ENCODE data around the gene VGF. TPM values are rescaled to one million over a fixed set of nuclear protein-coding genes. Genes with fewer than 3 reads are reported as not detected.

Gene VGF
- total and polyA plus RNA-seq, 2 donors = 0.05 to 0.52 TPM

DNA sequence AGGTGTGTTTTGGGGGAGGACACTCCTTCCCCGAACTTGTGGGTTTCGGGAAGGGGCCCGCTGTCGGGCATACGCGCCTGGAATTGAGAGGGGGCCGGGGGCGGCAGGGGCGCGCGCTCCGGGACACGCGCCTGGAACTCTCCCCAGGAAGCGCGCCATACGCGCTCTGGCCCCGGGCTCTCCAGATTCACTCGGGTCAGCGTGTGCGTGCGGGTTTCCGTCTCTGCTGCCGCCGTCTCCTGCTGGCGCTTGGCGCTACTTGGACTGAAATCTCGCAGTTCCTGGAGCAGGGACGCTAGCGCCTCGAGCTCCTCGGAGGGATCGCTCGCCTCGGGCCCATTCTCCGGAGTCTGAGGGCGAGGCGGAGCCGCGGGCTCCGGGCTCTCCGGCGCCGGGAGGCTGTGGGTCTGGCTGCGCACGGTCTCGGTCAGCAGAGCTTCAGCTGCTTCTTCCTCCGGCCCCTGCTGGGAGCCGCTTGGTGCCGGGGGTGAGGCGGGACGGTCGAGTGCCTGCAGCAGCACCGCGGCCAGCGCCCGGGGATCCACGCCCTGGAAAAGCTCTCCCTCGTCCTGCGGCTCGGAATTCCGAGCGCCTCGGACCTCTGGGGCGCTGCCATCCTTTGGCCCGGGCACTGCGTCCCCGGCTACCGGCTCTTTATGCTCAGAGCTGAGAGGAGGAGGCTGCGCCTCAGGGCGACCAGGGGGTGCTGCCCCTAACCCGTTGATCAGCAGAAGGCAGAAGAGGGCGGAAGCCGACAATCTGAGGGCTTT lies 1.1 kb downstream of the VGF start:
- H3K4me1 ChIP-seq (ENCODE audit: control insufficient read depth in 2 of 2, insufficient read depth in 2 of 2, low read length in 2 of 2) = peaks cover 34 to 54% of the 10 kb centered on the region in 2 donors
- DNase-seq (ENCODE audit: low read depth in 6 of 9, low spot score in 9 of 9) = no peak
- WGBS = 4% methylated on average over 75 of the region's 75 CpGs
- H3K27me3 ChIP-seq (ENCODE audit: control insufficient read depth in 2 of 2, insufficient read depth in 1 of 2, low read length in 1 of 2) = peaks cover 77 to 92% of the 10 kb centered on the region in 2 donors
- peaks cover 0 to 6% of the 10 kb centered on the region in 2 donors for H3K36me3 ChIP-seq (ENCODE audit: control insufficient read depth in 2 of 2, insufficient read depth in 2 of 2, low read length in 1 of 2)
- peak overlapping the region in 1 of 2 donors; percentile 41 for H3K4me3 ChIP-seq (ENCODE audit: low read length in 2 of 2)
- H3K9me3 ChIP-seq (ENCODE audit: control insufficient read depth in 2 of 2, insufficient read depth in 1 of 2, low read length in 1 of 2) = peaks cover 0 to 23% of the 10 kb centered on the region in 2 donors
- H3K27ac ChIP-seq (ENCODE audit: low read depth in 1 of 2, low read length in 1 of 2) = no peak overlapping the region

DNA sequence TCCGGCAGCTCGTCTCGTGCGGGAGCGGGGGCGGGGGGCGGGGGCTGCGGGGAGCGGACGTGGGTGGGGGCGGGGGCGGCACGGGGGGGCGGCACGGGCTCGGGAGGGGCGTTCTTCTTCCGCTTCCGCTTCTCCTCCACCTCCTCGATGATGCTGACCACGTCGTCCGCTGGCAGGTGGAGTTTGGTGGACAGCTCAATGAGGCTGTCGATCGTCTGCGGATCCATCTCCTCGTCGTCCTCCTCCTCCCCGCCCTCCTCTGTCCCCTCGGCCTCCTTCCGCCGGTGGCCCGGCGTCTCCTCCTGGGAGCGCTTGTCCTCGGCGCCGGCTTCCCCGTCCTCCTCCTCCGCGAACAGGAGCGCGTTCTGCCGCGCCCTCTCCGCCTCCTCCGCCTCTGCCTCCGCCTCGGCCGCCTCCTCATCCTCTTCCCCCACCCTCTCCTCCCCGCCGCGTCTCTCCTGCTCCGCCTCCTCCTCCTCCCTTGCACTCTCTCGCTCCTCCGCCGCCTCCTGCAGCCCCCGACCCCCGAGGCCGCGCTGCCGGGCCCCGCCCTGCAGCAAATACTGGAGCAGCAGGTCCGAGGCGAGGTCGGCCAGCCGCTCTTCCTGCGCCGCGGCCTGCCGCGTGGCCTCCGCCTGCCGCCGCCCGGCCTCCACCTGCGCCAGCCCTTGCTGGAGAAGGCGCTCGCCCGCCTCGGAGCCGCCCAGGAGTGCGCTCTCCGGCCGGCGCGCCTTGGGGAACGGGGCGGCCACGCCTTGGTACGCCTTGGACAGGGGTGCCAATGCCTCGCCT lies 1.9 kb downstream of the VGF start:
- Histone ChIP-seq H3K27me3 (ENCODE audit: control insufficient read depth in 2 of 2, insufficient read depth in 1 of 2, low read length in 1 of 2) (peaks cover 69 to 84% of the 10 kb centered on the region in 2 donors), H3K9me3 (ENCODE audit: control insufficient read depth in 2 of 2, insufficient read depth in 1 of 2, low read length in 1 of 2) (peaks cover 0 to 22% of the 10 kb centered on the region in 2 donors), H3K36me3 (ENCODE audit: control insufficient read depth in 2 of 2, insufficient read depth in 2 of 2, low read length in 1 of 2) (peaks cover 0 to 7% of the 10 kb centered on the region in 2 donors), H3K4me3 (ENCODE audit: low read length in 2 of 2) (peak overlapping the region; percentile 22 to 41), H3K4me1 (ENCODE audit: control insufficient read depth in 2 of 2, insufficient read depth in 2 of 2, low read length in 2 of 2) (peaks cover 32 to 50% of the 10 kb centered on the region in 2 donors), H3K27ac (ENCODE audit: low read depth in 1 of 2, low read length in 1 of 2) (no peak overlapping the region)
- WGBS = 1% methylated on average over 90 of the region's 92 CpGs
- peak in 1 of 9 donors; percentile 48 for DNase-seq (ENCODE audit: low read depth in 6 of 9, low spot score in 9 of 9)

DNA sequence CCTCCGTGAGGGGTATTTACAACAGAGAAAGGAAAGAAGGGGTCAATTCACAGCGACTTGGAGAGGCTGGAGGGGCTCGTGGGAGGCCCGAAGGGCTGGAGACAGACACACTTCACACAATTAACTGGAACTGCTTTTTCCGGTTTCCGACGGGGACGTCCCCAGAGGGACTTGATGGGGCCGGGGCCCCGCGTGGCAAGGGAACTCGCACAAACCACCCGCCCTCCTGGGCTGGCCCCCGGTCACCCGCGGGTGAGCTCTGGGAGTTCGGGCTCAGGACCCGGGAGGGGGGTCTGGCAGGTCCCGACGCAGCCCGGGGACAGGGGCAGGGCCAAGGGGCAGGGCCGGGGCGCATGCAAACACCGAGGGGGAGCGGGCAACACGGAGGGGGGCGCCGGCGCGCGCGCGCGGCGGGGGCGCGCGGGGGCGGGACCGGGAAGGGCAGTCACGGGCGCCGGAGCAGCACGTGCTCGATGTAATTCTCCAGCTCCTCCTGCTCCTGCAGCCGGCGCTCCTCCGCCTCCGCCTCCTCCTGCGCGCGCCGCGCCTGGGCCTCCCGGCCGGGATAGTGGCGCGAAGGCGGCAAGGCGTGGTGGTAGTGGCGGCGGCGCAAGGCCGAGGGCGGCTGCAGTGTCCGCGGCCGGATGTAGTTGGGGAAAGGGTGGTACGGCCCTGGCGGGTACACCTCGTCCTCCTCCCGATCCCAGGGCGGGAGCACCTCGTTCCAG lies 2.7 kb downstream of the VGF start:
- no peak for DNase-seq (ENCODE audit: low read depth in 6 of 9, low spot score in 9 of 9)
- Histone ChIP-seq H3K27me3 (ENCODE audit: control insufficient read depth in 2 of 2, insufficient read depth in 1 of 2, low read length in 1 of 2) (peaks cover 62 to 76% of the 10 kb centered on the region in 2 donors), H3K4me1 (ENCODE audit: control insufficient read depth in 2 of 2, insufficient read depth in 2 of 2, low read length in 2 of 2) (peaks cover 32 to 45% of the 10 kb centered on the region in 2 donors), H3K9me3 (ENCODE audit: control insufficient read depth in 2 of 2, insufficient read depth in 1 of 2, low read length in 1 of 2) (peaks cover 0 to 22% of the 10 kb centered on the region in 2 donors), H3K27ac (ENCODE audit: low read depth in 1 of 2, low read length in 1 of 2) (no peak overlapping the region), H3K4me3 (ENCODE audit: low read length in 2 of 2) (peak overlapping the region in 1 of 2 donors; percentile 41), H3K36me3 (ENCODE audit: control insufficient read depth in 2 of 2, insufficient read depth in 2 of 2, low read length in 1 of 2) (peaks cover 0 to 10% of the 10 kb centered on the region in 2 donors)
- 5% methylated on average over 74 of the region's 74 CpGs for WGBS

DNA sequence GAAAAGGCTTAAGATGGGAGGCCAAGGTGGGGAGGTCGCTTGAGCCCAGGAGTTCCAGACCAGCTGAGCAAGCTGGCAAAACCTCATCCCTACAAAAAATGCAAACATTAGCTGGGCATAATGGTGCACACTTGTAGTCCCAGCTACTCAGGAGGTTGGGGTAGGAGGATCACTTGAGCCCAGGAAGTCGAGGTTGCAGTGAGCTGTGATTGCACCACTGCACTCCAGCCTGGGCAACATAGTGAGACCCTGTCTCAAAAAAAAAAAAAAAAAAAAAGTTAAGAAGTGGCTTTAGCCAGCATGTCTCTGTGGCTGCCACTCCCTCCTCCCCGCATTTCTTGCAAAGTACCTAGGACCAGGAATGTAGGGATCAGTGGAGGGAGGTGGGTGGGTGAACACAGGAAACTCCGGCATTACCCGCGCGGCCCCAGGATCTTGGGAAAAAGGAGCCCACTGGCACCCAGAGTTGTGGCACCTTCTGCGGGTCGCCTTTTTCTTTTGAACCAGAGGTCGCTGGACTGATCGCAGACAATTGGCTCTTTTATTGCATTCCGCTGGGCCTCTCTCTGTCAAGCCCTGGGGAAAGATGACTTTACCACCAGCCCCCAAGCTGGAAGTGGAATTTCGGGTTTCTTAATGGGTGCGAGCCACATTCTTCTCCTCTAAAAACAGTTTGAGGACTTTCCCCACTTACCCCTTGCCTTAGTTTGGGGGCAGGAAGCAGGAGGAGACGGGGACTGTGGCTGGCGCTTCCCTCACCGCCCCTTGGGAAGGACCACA lies 3.5 kb downstream of the VGF start:
- WGBS = 85% methylated on average over 17 of the region's 17 CpGs
- H3K27ac ChIP-seq (ENCODE audit: low read depth in 1 of 2, low read length in 1 of 2) = no peak overlapping the region
- DNase-seq (ENCODE audit: low read depth in 6 of 9, low spot score in 9 of 9) = no peak
- peaks cover 4 to 15% of the 10 kb centered on the region in 2 donors for H3K36me3 ChIP-seq (ENCODE audit: control insufficient read depth in 2 of 2, insufficient read depth in 2 of 2, low read length in 1 of 2)
- H3K27me3 ChIP-seq (ENCODE audit: control insufficient read depth in 2 of 2, insufficient read depth in 1 of 2, low read length in 1 of 2) = peaks cover 53 to 68% of the 10 kb centered on the region in 2 donors
- H3K4me1 ChIP-seq (ENCODE audit: control insufficient read depth in 2 of 2, insufficient read depth in 2 of 2, low read length in 2 of 2) = peaks cover 28 to 37% of the 10 kb centered on the region in 2 donors
- H3K4me3 ChIP-seq (ENCODE audit: low read length in 2 of 2) = no peak overlapping the region
- H3K9me3 ChIP-seq (ENCODE audit: control insufficient read depth in 2 of 2, insufficient read depth in 1 of 2, low read length in 1 of 2) = peaks cover 0 to 18% of the 10 kb centered on the region in 2 donors

DNA sequence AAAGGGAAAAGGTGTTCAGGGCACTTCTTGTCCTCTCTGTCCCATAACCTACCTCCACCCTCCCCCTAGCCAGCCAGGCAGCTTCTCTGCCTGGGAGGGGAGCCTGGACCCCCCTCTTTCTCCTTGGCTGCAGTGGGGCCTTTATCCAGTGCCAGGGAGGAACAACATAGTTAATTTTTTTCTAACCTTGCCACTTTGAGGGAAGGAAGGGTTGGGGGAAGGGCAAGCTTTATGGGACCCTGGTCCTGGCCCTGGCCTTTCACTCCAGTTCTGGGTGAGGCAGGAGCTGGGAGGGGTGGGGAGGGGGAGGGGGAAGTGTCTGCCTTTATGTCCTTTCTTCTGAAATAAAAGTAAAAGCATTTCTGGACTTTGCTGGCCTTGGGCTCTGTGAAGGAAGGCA lies 4.5 kb downstream of the VGF start:
- peaks cover 21 to 28% of the 10 kb centered on the region in 2 donors for H3K4me1 ChIP-seq (ENCODE audit: control insufficient read depth in 2 of 2, insufficient read depth in 2 of 2, low read length in 2 of 2)
- peaks cover 4 to 19% of the 10 kb centered on the region in 2 donors for H3K36me3 ChIP-seq (ENCODE audit: control insufficient read depth in 2 of 2, insufficient read depth in 2 of 2, low read length in 1 of 2)
- H3K27ac ChIP-seq (ENCODE audit: low read depth in 1 of 2, low read length in 1 of 2) = no peak overlapping the region
- no peak overlapping the region for H3K4me3 ChIP-seq (ENCODE audit: low read length in 2 of 2)
- H3K9me3 ChIP-seq (ENCODE audit: control insufficient read depth in 2 of 2, insufficient read depth in 1 of 2, low read length in 1 of 2) = peaks cover 0 to 13% of the 10 kb centered on the region in 2 donors
- DNase-seq (ENCODE audit: low read depth in 6 of 9, low spot score in 9 of 9) = no peak
- H3K27me3 ChIP-seq (ENCODE audit: control insufficient read depth in 2 of 2, insufficient read depth in 1 of 2, low read length in 1 of 2) = peaks cover 43 to 58% of the 10 kb centered on the region in 2 donors

DNA sequence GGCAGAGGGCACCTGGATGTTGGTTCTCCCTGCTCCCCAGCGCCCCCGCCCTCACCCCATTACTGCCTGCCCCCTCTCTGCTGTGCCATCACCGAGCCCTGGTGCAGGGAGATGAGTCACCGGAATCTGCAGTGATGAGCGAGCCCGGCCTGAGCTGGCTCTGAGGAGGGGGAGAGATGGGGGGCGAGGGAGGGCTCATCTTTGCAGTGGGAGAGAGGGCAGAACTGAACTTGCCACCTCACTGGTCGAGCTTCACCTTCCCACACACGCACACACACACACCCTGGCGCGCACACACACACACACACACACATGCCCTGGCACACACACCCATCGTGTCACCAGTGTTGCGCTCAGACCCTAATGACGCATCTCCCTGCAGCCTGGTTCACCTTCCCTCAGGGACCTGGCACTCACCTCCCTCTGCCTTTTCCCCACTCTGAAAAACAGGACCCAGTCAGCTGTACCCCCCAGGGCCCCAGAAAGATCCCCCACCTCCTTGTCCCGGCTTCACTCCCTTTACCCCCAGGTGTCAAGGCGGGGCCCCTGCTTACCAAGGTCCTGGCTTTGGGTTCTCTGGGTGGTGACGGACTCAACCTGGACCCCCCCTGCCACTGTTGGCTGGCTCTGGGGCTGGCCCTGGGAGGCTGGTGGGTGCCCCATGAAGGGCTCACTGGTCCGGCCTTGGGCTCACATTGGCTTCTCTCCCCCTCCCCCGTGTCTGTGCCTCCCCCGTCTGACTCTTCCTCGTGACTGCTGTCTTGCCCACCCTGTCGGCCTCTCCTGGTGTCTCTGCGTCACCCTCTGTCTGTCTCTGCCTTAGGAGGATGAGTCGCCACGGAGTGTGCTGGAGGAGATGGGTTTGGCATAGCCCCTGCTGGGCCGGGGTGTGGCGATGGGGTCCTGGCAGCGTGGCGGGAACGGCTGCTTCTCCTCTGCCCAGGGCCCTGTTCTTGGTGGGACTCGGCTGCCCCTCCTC lies 5.4 kb downstream of the VGF start:
- Histone ChIP-seq H3K4me3 (ENCODE audit: low read length in 2 of 2) (no peak overlapping the region), H3K4me1 (ENCODE audit: control insufficient read depth in 2 of 2, insufficient read depth in 2 of 2, low read length in 2 of 2) (peaks cover 18 to 24% of the 10 kb centered on the region in 2 donors), H3K27ac (ENCODE audit: low read depth in 1 of 2, low read length in 1 of 2) (no peak overlapping the region), H3K36me3 (ENCODE audit: control insufficient read depth in 2 of 2, insufficient read depth in 2 of 2, low read length in 1 of 2) (peaks cover 4 to 19% of the 10 kb centered on the region in 2 donors), H3K9me3 (ENCODE audit: control insufficient read depth in 2 of 2, insufficient read depth in 1 of 2, low read length in 1 of 2) (peaks cover 0 to 7% of the 10 kb centered on the region in 2 donors), H3K27me3 (ENCODE audit: control insufficient read depth in 2 of 2, insufficient read depth in 1 of 2, low read length in 1 of 2) (peaks cover 35 to 49% of the 10 kb centered on the region in 2 donors)
- DNase-seq (ENCODE audit: low read depth in 6 of 9, low spot score in 9 of 9) = no peak
- WGBS = 87% methylated on average over 31 of the region's 31 CpGs

GRCh38 chr7:101156866-101157589 lies 8.3 kb downstream of the VGF start:
- H3K36me3 ChIP-seq (ENCODE audit: control insufficient read depth in 2 of 2, insufficient read depth in 2 of 2, low read length in 1 of 2) = peaks cover 4 to 19% of the 10 kb centered on the region in 2 donors
- peaks cover 14 to 15% of the 10 kb centered on the region in 2 donors for H3K4me1 ChIP-seq (ENCODE audit: control insufficient read depth in 2 of 2, insufficient read depth in 2 of 2, low read length in 2 of 2)
- DNase-seq (ENCODE audit: low read depth in 6 of 9, low spot score in 9 of 9) = no peak
- 97% methylated on average over 14 of the region's 14 CpGs for WGBS
- H3K27me3 ChIP-seq (ENCODE audit: control insufficient read depth in 2 of 2, insufficient read depth in 1 of 2, low read length in 1 of 2) = peaks cover 5 to 25% of the 10 kb centered on the region in 2 donors
- peaks cover 0 to 5% of the 10 kb centered on the region in 2 donors for H3K9me3 ChIP-seq (ENCODE audit: control insufficient read depth in 2 of 2, insufficient read depth in 1 of 2, low read length in 1 of 2)
- H3K27ac ChIP-seq (ENCODE audit: low read depth in 1 of 2, low read length in 1 of 2) = no peak overlapping the region
- H3K4me3 ChIP-seq (ENCODE audit: low read length in 2 of 2) = no peak overlapping the region

All from thymus (tissue), 11 donors.